Large intestine (tissue), 3 donors: ENCODE data around the gene FAM83B. TPM values are rescaled to one million over a fixed set of nuclear protein-coding genes. Genes with fewer than 3 reads are reported as not detected.

ENCODE experiments used
- DNase-seq, 2 donors: peaks; one replicate each; pipeline versions ENCODE4 v3.0.0 to v3.0.0-alpha.2; 2013
- H3K27ac ChIP-seq: one replicate; pipeline ENCODE4 v1.5.1; 2013; ENCODE audit warnings: low read length
- H3K27me3 ChIP-seq: 2 replicates; pipeline ENCODE4 v1.6.1; 2013; ENCODE audit warnings: low read length; ENCODE audit not compliant: control insufficient read depth, insufficient read depth
- H3K36me3 ChIP-seq: 2 replicates; pipeline ENCODE4 v1.6.1; 2013; ENCODE audit warnings: low read length; ENCODE audit not compliant: control insufficient read depth, insufficient read depth
- H3K4me1 ChIP-seq: one replicate; pipeline ENCODE4 v1.6.1; 2013; ENCODE audit warnings: low read length; ENCODE audit not compliant: control insufficient read depth, insufficient read depth
- H3K4me3 ChIP-seq: one replicate; pipeline ENCODE4 v1.5.1; 2013; ENCODE audit warnings: low read length
- H3K9me3 ChIP-seq: one replicate; pipeline ENCODE4 v1.6.1; 2013; ENCODE audit warnings: mild to moderate bottlenecking, low read depth, low read length, moderate library complexity; ENCODE audit not compliant: control insufficient read depth
- WGBS: methylation state at CpG from one replicate; pipeline ENCODE4 v1.1.5; 2013; ENCODE audit warnings: low lambda C conversion rate; ENCODE audit not compliant: insufficient coverage; 5-methylcytosine and 5-hydroxymethylcytosine counted together
- polyA plus RNA-seq: library from polyadenylated mRNA; unstranded; fragments of 120-200 nt; gene quantifications from one replicate; pipeline ENCODE4 v1.2.1, GENCODE V29; 2013

FAM83B gene
- polyA plus RNA-seq, 1 donor, result 13.0 TPM

DNA sequence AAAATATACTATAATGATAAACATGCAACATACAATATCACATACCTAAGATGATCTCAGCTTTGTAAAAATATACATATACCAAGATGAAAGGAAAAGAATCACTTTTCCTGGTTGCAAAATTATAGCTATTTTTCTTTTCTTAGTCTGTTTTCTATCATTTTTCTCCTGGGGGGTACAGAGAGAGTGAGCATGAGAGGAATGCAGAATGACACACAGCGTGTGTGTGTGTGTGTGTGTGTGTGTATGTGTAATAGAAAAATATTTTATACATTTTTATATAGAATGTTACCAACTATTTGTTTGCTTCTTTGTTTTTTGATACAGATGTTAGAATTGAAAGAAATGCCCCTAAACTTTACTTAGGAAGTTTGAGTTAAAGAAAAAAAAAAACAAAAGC lies 64.3 kb downstream of the FAM83B start:
- H3K27me3 ChIP-seq, result no peaks in the 10 kb centered on the region
- DNase-seq, result no peak
- no CpG with 5 or more reads among the region's 1 CpG for WGBS
- H3K27ac ChIP-seq, result no peak overlapping the region
- peaks cover 7% of the 10 kb centered on the region for H3K4me1 ChIP-seq
- no peak overlapping the region for H3K4me3 ChIP-seq
- H3K36me3 ChIP-seq, result no peaks in the 10 kb centered on the region
- no peaks in the 10 kb centered on the region for H3K9me3 ChIP-seq

- Histone ChIP-seq H3K4me1 (peaks cover 7% of the 10 kb centered on the region), H3K27ac (no peak overlapping the region)
- 93% methylated on average over 2 of the region's 2 CpGs for WGBS
These were observed 66.6 kb downstream of the FAM83B start for GRCh38 chr6:54913211-54913610.

DNA sequence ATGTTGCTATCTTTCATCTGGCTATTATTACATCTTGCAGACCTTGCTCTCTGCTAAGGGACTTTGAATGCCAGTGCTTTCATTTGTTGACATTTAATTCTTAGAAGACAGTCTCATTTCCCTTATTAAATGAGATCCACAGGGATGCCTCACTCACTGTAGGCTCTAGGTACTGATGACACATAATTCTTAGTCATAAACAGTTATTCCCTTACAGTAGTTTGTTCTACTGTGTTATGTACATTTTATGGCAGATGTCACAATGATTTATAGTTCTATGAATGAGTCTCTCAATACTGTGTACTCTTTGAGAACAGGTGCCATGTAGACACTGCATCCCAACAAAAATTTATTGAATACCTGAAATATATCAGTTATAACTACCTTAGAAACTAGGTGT lies 70.3 kb downstream of the FAM83B start:
- Histone ChIP-seq H3K4me3 (no peak overlapping the region), H3K36me3 (no peaks in the 10 kb centered on the region), H3K4me1 (no peaks in the 10 kb centered on the region), H3K27ac (no peak overlapping the region), H3K9me3 (no peaks in the 10 kb centered on the region), H3K27me3 (no peaks in the 10 kb centered on the region)
- DNase-seq, result peak; percentile 25 to 70

More at GRCh38 chr6:54913211-54913610, 66.6 kb downstream of the FAM83B start:
- H3K36me3 ChIP-seq, result no peaks in the 10 kb centered on the region
- DNase-seq, result no peak
- no peak overlapping the region for H3K4me3 ChIP-seq
- H3K27me3 ChIP-seq, result no peaks in the 10 kb centered on the region
- no peaks in the 10 kb centered on the region for H3K9me3 ChIP-seq

- 100% methylated on average over 1 of the region's 1 CpG for WGBS
- H3K27ac ChIP-seq, result no peak overlapping the region
- no peak overlapping the region for H3K4me3 ChIP-seq
- H3K4me1 ChIP-seq, result no peaks in the 10 kb centered on the region
- H3K9me3 ChIP-seq, result no peaks in the 10 kb centered on the region
- H3K36me3 ChIP-seq, result no peaks in the 10 kb centered on the region
- no peaks in the 10 kb centered on the region for H3K27me3 ChIP-seq
- no peak for DNase-seq
These were observed 74.1 kb downstream of the FAM83B start for GRCh38 chr6:54920628-54921027.

DNA sequence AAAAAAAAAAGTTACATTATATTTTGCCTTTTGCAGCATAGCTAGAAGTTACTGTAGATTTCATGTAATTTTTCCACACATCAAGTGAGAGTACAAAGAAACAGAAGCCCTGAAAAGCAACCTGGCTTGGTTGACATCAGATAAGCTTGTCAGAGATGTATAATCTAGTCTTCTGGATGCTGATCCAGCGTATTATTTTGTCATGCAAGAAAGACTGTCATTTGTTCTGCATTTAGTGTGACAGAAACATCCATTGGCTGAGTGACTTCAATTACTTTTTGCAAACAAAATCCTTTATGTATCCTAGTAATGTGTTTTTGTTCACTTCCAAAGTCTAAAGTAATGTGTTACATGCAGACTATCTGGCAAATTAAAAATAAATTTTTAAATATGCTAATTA lies 75.3 kb downstream of the FAM83B start:
- no peak for DNase-seq
- WGBS, result no CpG with 5 or more reads among the region's 1 CpG
- no peaks in the 10 kb centered on the region for H3K9me3 ChIP-seq
- no peaks in the 10 kb centered on the region for H3K27me3 ChIP-seq
- no peak overlapping the region for H3K4me3 ChIP-seq
- H3K36me3 ChIP-seq, result no peaks in the 10 kb centered on the region
- H3K27ac ChIP-seq, result no peak overlapping the region
- no peaks in the 10 kb centered on the region for H3K4me1 ChIP-seq

- H3K27me3 ChIP-seq, result no peaks in the 10 kb centered on the region
- H3K4me1 ChIP-seq, result no peaks in the 10 kb centered on the region
- H3K36me3 ChIP-seq, result no peaks in the 10 kb centered on the region
- no CpG with 5 or more reads among the region's 1 CpG for WGBS
- H3K4me3 ChIP-seq, result no peak overlapping the region
- H3K9me3 ChIP-seq, result peaks cover 9% of the 10 kb centered on the region
- DNase-seq, result peak in 1 of 2 donors; percentile 14
- H3K27ac ChIP-seq, result no peak overlapping the region
These were observed 82.8 kb downstream of the FAM83B start for GRCh38 chr6:54929245-54929909.

GRCh38 chr6:54932622-54933021 lies 86.1 kb downstream of the FAM83B start:
- no peaks in the 10 kb centered on the region for H3K27me3 ChIP-seq
- no peak overlapping the region for H3K4me3 ChIP-seq
- H3K36me3 ChIP-seq, result no peaks in the 10 kb centered on the region
- H3K4me1 ChIP-seq, result no peaks in the 10 kb centered on the region
- H3K9me3 ChIP-seq, result peaks cover 9% of the 10 kb centered on the region
- H3K27ac ChIP-seq, result no peak overlapping the region
- no peak for DNase-seq

DNA sequence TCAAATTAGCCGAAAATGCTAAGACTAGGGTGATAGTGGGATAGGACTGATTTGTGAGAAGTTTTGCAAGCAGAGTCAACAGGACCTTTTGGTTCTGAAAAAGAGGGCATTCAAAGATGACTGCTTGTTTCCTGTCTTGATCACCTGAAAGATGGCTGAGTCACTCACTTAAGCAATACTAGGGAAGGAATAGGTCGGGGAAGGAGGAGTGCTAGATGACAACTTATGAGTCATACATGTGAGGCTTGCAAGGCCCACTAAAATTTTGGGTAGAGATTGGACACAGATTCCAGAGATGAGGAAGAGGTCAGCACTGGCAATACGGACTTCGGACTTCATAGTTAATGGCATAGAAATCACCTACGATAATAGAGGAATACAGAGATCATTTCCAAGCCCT lies 89.2 kb downstream of the FAM83B start:
- 83% methylated on average over 1 of the region's 5 CpGs for WGBS
- H3K4me3 ChIP-seq, result no peak overlapping the region
- DNase-seq, result peak; percentile 20 to 31
- no peak overlapping the region for H3K27ac ChIP-seq
- H3K9me3 ChIP-seq, result peaks cover 9% of the 10 kb centered on the region
- H3K36me3 ChIP-seq, result peaks cover 4% of the 10 kb centered on the region
- no peaks in the 10 kb centered on the region for H3K27me3 ChIP-seq
- H3K4me1 ChIP-seq, result no peaks in the 10 kb centered on the region

- peaks cover 7% of the 10 kb centered on the region for H3K9me3 ChIP-seq
- H3K36me3 ChIP-seq, result peaks cover 4% of the 10 kb centered on the region
- H3K27me3 ChIP-seq, result no peaks in the 10 kb centered on the region
- no peak for DNase-seq
- H3K27ac ChIP-seq, result no peak overlapping the region
- no CpG with 5 or more reads among the region's 3 CpGs for WGBS
- H3K4me1 ChIP-seq, result no peaks in the 10 kb centered on the region
- no peak overlapping the region for H3K4me3 ChIP-seq
These were observed 90.8 kb downstream of the FAM83B start for GRCh38 chr6:54937371-54937770.

- H3K27me3 ChIP-seq, result no peaks in the 10 kb centered on the region
- H3K4me3 ChIP-seq, result no peak overlapping the region
- DNase-seq, result no peak
- no peaks in the 10 kb centered on the region for H3K9me3 ChIP-seq
- no peaks in the 10 kb centered on the region for H3K36me3 ChIP-seq
- H3K27ac ChIP-seq, result no peak overlapping the region
- no peaks in the 10 kb centered on the region for H3K4me1 ChIP-seq
These were observed 111.1 kb downstream of the FAM83B start for GRCh38 chr6:54957698-54958097.

GRCh38 chr6:54958446-54958845 lies 111.9 kb downstream of the FAM83B start:
- no peaks in the 10 kb centered on the region for H3K27me3 ChIP-seq
- no peaks in the 10 kb centered on the region for H3K4me1 ChIP-seq
- H3K27ac ChIP-seq, result no peak overlapping the region
- no CpG with 5 or more reads among the region's 3 CpGs for WGBS
- no peak overlapping the region for H3K4me3 ChIP-seq
- no peaks in the 10 kb centered on the region for H3K36me3 ChIP-seq
- DNase-seq, result no peak
- H3K9me3 ChIP-seq, result no peaks in the 10 kb centered on the region
